Left lung (tissue), 10 donors: ENCODE measurements around the gene SLC19A3. TPM values are rescaled to one million over a fixed set of nuclear protein-coding genes. Genes with fewer than 3 reads are reported as not detected.

ENCODE experiments used
- ATAC-seq: fragments of 200-7000 bp; cut with Tn5 transposase; one replicate; pipeline ENCODE4 v1.9.1; 2020; ENCODE audit warnings: moderate library complexity
- DNase-seq, 4 donors: peaks; one replicate each; pipeline ENCODE4 v3.0.0-alpha.2; 2013 to 2020
- H3K27ac ChIP-seq, 2 donors: fragments of 200-600 bp; sonication (generic) in 1 of 2; one replicate each; pipeline versions ENCODE4 v1.5.0 to v1.8.0; 2020 to 2021
- H3K27me3 ChIP-seq, 2 donors: fragments of 200-600 bp; sonication (generic) in 1 of 2; one replicate each; pipeline versions ENCODE4 v1.5.0 to v1.8.0; 2020 to 2021
- H3K36me3 ChIP-seq, 2 donors: fragments of 200-600 bp; sonication (generic) in 1 of 2; one replicate each; pipeline versions ENCODE4 v1.5.0 to v1.8.0; 2020 to 2021
- H3K4me1 ChIP-seq, 2 donors: fragments of 200-600 bp; one replicate each; pipeline ENCODE4 v1.8.0; 2021
- H3K4me3 ChIP-seq, 2 donors: fragments of 200-600 bp; sonication (generic) in 1 of 2; one replicate each; pipeline versions ENCODE4 v1.5.0 to v1.8.0; 2020 to 2021; ENCODE audit warnings: mild to moderate bottlenecking in 1 of 2
- H3K9me3 ChIP-seq, 2 donors: fragments of 200-600 bp; sonication (generic) in 1 of 2; one replicate each; pipeline versions ENCODE4 v1.5.0 to v1.8.0; 2020 to 2021
- CTCF ChIP-seq, 2 donors: fragments of 200-600 bp; sonication (generic) in 1 of 2; IDR thresholded peaks; one replicate each; pipeline versions ENCODE4 v1.5.0 to v1.8.0; 2021; ENCODE audit warnings: antibody characterized with exemption in 2 of 2
- intact Hi-C, 2 donors: fragments of 100-400 bp; cut with DNase I; formaldehyde crosslinking; loops; one replicate each; pipeline versions ENCODE4 v1.11.2 to v1.14.2; 2022
- polyA plus RNA-seq, 6 donors: library from polyadenylated mRNA; unstranded; fragments of 120-200 nt; gene quantifications; one replicate each; pipeline ENCODE4 v1.2.1, GENCODE V29; 2013; ENCODE audit not compliant: insufficient read length in 6 of 6
- total RNA-seq, 2 donors: library from RNA; stranded (reverse); fragmentation: NEBNext Ultra II Directional; extraction: Animal tissue kit (Norgen Biotek cat#: 25700); gene quantifications; one replicate each; pipeline ENCODE4 v1.2.1, GENCODE V29; 2021
- donor health status: DM: no; HTN: yes; CAD: no.
- donor health status: DM: no; HTN: no; CAD: no.

The SLC19A3 gene
- total and polyA plus RNA-seq, 8 donors, result 6.2 to 32.5 (median 21.5) TPM

- no peak for TF ChIP-seq CTCF (IDR thresholded peaks at IDR 0.05)
- DNase-seq (no peak), ATAC-seq (no peak)
- no peaks in the 10 kb centered on the region for H3K4me1 ChIP-seq
- no peaks in the 10 kb centered on the region for H3K9me3 ChIP-seq
- H3K27me3 ChIP-seq, result no peaks in the 10 kb centered on the region
- no peaks in the 10 kb centered on the region for H3K36me3 ChIP-seq
- intact Hi-C loops, result no loop called here
- no peak overlapping the region for H3K27ac ChIP-seq
- H3K4me3 ChIP-seq, result no peak overlapping the region
Observed at GRCh38 chr2:227665189-227665940, 52.5 kb downstream of the SLC19A3 start.

- intact Hi-C loops, result no loop called here
- no peaks in the 10 kb centered on the region for H3K27me3 ChIP-seq
- no peak for TF ChIP-seq CTCF (IDR thresholded peaks at IDR 0.05)
Observed at GRCh38 chr2:227661827-227662226, 56.0 kb downstream of the SLC19A3 start.

GRCh38 chr2:227661025-227661649 is 56.7 kb downstream of the SLC19A3 start:
- DNase-seq (no peak), ATAC-seq (no peak)
- Histone ChIP-seq H3K27ac (no peak overlapping the region), H3K4me3 (no peak overlapping the region), H3K4me1 (peaks cover 0 to 6% of the 10 kb centered on the region in 2 donors), H3K9me3 (no peaks in the 10 kb centered on the region), H3K36me3 (no peaks in the 10 kb centered on the region), H3K27me3 (no peaks in the 10 kb centered on the region)
- intact Hi-C loops, result no loop called here
- no peak for TF ChIP-seq CTCF (IDR thresholded peaks at IDR 0.05)

More at GRCh38 chr2:227661827-227662226, 56.0 kb downstream of the SLC19A3 start:
- peaks cover 0 to 6% of the 10 kb centered on the region in 2 donors for H3K4me1 ChIP-seq
- no peak overlapping the region for H3K4me3 ChIP-seq
- no peak overlapping the region for H3K27ac ChIP-seq
- H3K36me3 ChIP-seq, result no peaks in the 10 kb centered on the region
- DNase-seq (no peak), ATAC-seq (no peak)
- H3K9me3 ChIP-seq, result no peaks in the 10 kb centered on the region

- Histone ChIP-seq H3K36me3 (no peaks in the 10 kb centered on the region), H3K27ac (no peak overlapping the region), H3K27me3 (no peaks in the 10 kb centered on the region), H3K4me3 (no peak overlapping the region), H3K9me3 (no peaks in the 10 kb centered on the region), H3K4me1 (peaks cover 0 to 6% of the 10 kb centered on the region in 2 donors)
- ATAC-seq (peak; percentile 51), DNase-seq (peak in 1 of 4 donors; percentile 31)
- intact Hi-C loops, result loop anchor here in 1 of 2 donors (5.0 kb wide), 1 partner anchor 110 kb away; no protein-coding TSS in a partner anchor
- no peak for TF ChIP-seq CTCF (IDR thresholded peaks at IDR 0.05)
Observed at GRCh38 chr2:227657199-227657845, 60.5 kb downstream of the SLC19A3 start.

GRCh38 chr2:227655454-227655853 is 62.4 kb downstream of the SLC19A3 start:
- H3K4me3 ChIP-seq, result no peak overlapping the region
- peak overlapping the region in 1 of 2 donors; percentile 37 for H3K27ac ChIP-seq
- H3K27me3 ChIP-seq, result no peaks in the 10 kb centered on the region
- DNase-seq (no peak), ATAC-seq (peak; percentile 46)
- no peaks in the 10 kb centered on the region for H3K9me3 ChIP-seq
- no peaks in the 10 kb centered on the region for H3K36me3 ChIP-seq
- peaks cover 0 to 6% of the 10 kb centered on the region in 2 donors for H3K4me1 ChIP-seq
- intact Hi-C loops, result loop anchor here in 1 of 2 donors (5.0 kb wide), 1 partner anchor 112 kb away; no protein-coding TSS in a partner anchor
- TF ChIP-seq CTCF (IDR thresholded peaks at IDR 0.05), result no peak
